ENCODE data around the gene CDC40.
A peak's percentile ranks its signal among the peaks of the same experiment; 100 is the strongest.

Gene CDC40

DNA sequence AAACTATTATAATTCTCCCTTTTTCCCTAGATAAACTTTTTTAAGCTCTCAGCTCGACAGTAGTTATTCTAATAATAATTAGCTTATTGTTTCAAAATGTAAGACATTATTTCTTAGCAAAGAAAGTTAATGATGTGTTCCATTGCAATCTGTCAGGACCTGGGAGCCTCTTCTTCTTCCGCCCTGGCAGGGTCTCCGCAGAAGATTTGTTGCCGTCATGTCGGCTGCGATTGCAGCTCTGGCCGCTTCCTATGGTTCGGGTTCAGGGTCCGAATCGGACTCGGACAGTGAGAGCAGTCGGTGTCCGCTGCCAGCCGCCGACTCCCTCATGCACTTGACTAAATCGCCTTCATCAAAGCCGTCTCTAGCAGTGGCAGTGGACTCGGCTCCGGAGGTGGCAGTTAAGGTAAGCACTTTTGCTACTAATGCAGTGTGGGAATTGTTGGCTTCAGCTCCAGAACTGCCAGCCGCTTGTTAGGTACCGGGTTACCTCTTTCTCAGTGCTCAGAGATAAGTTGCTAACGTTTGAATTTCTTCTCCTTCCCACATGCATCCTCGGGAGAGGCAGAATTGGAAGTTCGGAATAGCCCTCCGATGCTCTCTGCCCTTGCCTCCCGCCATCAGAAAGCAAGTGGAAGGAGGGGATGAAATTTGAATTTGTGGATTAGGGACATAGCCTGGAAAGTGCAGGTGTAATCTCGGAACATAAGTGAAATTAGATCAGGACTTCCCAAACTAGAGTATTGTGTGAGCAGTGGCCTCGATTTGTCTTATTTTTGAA is at the start of gene CDC40:
Gene CDC40, plus strand, starts transcription at position 200 of the 781 bp plus-strand sequence. Its CDS starts 18 bp downstream, at position 218.
- ATAC-seq (replicated peaks) (peak; percentile 35 to 40), DNase-seq (peak; percentile 37)
- Mint-ChIP-seq H3K27ac (no peak within 1 kb of the TSS), H3K36me3 (peaks cover 0 to under 1% of the 10 kb centered on the region in 2 donors), H3K27me3 (no peaks in the 10 kb centered on the region), H3K4me1 (peaks cover 3 to 8% of the 10 kb centered on the region in 2 donors), H3K4me3 (no peak within 1 kb of the TSS), H3K9me3 (no peaks in the 10 kb centered on the region)

DNA sequence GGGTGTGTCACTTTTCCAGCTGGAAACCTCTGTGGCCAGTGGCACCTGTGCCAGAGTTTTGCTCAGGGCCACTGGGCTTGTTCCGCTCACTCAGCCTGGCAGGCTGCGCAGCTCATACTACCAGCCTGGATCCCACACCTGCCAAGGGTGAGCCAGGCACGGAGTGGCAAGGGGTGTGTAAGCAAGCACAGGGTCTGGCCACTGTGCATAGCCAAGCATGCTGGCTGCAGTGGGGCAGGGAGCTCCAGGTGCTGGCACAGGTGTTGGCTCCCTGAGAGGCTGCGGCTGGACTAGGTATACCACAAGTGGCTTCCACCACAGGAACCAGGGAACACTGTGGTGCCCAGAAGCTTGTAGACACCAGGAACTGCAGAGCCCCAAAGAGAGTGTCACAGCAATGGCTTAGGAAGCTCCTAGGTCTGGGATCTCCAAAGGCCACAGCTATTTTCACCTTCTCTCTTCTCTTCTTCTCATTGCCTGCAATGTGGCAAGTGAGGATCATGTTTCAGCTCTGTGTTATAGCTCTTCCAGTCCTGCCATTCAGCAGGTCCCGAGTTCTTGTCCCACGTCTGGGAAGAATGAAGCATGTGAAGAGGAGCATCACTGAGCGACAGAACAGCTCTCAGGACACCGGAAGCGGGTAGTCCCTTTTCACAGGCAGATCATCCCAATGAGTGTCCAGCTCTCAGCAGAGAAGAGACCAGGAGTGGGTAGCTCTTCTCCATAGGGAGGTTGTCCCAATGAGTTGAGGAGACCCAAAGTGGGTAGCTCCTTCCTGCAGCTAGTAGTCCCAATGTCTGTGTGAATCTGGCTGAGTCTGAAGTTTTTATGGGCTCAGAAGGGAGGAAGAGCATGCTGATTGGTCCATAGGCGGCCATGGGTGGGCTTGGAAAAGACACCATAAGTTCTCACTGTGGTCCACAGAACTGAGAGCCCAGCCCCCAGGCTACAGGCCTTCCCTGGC is 42.0 kb upstream of the CDC40 start:
- H3K4me3 Mint-ChIP-seq = no peak overlapping the region
- H3K4me1 Mint-ChIP-seq = peaks cover 0 to 1% of the 10 kb centered on the region in 2 donors
- ATAC-seq (replicated peaks) (no peak), DNase-seq (no peak)
- peaks cover 3 to 4% of the 10 kb centered on the region in 2 donors for H3K9me3 Mint-ChIP-seq
- peaks cover 0 to 4% of the 10 kb centered on the region in 2 donors for H3K27me3 Mint-ChIP-seq
- no peak overlapping the region for H3K27ac Mint-ChIP-seq
- H3K36me3 Mint-ChIP-seq = peaks cover 8% of the 10 kb centered on the region in 2 donors

DNA sequence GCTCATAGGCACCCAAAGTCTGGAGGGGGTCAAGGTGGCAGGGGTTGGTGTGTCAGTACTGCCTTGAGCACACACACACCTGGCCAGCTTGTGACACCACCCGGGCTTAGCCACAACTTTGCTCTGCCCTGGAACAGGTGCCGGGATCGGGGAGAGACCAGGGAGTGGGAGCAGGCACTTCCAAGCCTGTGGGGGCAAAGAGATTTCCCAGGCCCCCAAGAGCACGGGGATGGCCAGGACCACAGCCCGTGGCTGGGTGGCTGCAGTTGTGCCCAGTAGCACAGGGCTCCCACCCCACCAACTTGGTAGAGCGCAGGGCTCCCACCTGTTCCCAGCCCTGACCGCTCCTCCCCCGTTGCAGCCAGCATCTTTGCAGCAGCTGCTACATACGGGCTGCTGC is 41.2 kb upstream of the CDC40 start:
- H3K9me3 Mint-ChIP-seq = peaks cover 3 to 4% of the 10 kb centered on the region in 2 donors
- ATAC-seq (replicated peaks) (no peak), DNase-seq (no peak)
- H3K27ac Mint-ChIP-seq = no peak overlapping the region
- peaks cover 0 to 1% of the 10 kb centered on the region in 2 donors for H3K4me1 Mint-ChIP-seq
- peaks cover 0 to 4% of the 10 kb centered on the region in 2 donors for H3K27me3 Mint-ChIP-seq
- no peak overlapping the region for H3K4me3 Mint-ChIP-seq
- H3K36me3 Mint-ChIP-seq = peaks cover 8% of the 10 kb centered on the region in 2 donors

GRCh38 chr6:110140650-110141049 is 39.6 kb upstream of the CDC40 start:
- Mint-ChIP-seq H3K4me1 (peaks cover 0 to 1% of the 10 kb centered on the region in 2 donors), H3K27ac (no peak overlapping the region), H3K4me3 (no peak overlapping the region), H3K9me3 (peaks cover 4 to 5% of the 10 kb centered on the region in 2 donors), H3K27me3 (peaks cover 0 to 4% of the 10 kb centered on the region in 2 donors), H3K36me3 (peaks cover 11 to 12% of the 10 kb centered on the region in 2 donors)
- ATAC-seq (replicated peaks) (no peak), DNase-seq (no peak)

DNA sequence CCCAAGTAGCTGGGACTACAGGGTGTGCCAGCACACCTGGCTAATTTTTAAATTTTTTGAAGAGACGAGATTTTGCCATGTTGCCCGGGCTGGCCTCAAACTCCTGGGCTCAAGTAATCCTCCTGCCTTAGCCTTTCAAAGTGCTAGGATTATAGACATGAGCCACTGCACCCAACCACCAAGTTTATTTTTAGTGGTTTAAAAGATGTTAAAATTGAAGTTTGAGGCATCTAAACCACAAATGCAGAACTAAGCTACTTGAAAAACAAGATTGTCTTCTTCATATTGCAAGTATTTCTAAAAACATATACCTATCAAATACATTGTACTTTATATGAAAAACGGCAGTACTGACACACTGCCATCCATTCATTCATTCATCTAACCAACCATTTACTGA is 32.4 kb upstream of the CDC40 start:
- Mint-ChIP-seq H3K9me3 (peaks cover 0 to 3% of the 10 kb centered on the region in 2 donors), H3K4me1 (peaks cover 11 to 38% of the 10 kb centered on the region in 2 donors), H3K4me3 (peak overlapping the region in 1 of 2 donors; percentile 46), H3K27ac (no peak overlapping the region), H3K27me3 (no peaks in the 10 kb centered on the region), H3K36me3 (peaks cover 5 to 6% of the 10 kb centered on the region in 2 donors)
- DNase-seq = no peak
- peak in 1 of 2 donors; percentile 18 for ATAC-seq (replicated peaks)

DNA sequence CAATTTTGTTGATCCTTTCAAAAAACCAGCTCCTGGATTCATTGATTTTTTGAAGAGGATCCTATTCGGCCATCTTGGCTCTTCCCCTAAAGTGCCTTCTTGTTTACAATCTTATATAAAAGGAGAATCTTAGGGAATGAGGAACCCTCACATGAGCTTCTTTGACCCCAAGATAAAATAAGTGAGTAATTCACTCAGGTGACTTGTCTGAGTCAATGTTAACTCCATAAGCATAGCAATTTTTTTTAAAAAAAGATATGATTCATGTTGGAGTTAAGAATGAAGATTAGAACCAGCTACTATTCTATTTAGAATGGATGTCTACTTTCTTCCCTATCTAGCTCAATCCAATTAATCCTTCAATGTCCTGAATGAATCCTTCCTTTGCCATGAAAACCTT is 21.7 kb upstream of the CDC40 start:
- Mint-ChIP-seq H3K4me1 (peaks cover 4 to 8% of the 10 kb centered on the region in 2 donors), H3K9me3 (no peaks in the 10 kb centered on the region), H3K27ac (no peak overlapping the region), H3K4me3 (no peak overlapping the region), H3K36me3 (peaks cover 0 to 1% of the 10 kb centered on the region in 2 donors), H3K27me3 (no peaks in the 10 kb centered on the region)
- DNase-seq (no peak), ATAC-seq (replicated peaks) (no peak)

- no peaks in the 10 kb centered on the region for H3K27me3 Mint-ChIP-seq
- peaks cover 0 to 2% of the 10 kb centered on the region in 2 donors for H3K4me1 Mint-ChIP-seq
- no peaks in the 10 kb centered on the region for H3K9me3 Mint-ChIP-seq
- ATAC-seq (replicated peaks) (no peak), DNase-seq (no peak)
- H3K36me3 Mint-ChIP-seq = no peaks in the 10 kb centered on the region
- no peak overlapping the region for H3K27ac Mint-ChIP-seq
- H3K4me3 Mint-ChIP-seq = no peak overlapping the region
Observed at GRCh38 chr6:110170081-110170480, 10.1 kb upstream of the CDC40 start.

- ATAC-seq (replicated peaks) (no peak), DNase-seq (no peak)
- H3K27me3 Mint-ChIP-seq = no peaks in the 10 kb centered on the region
- H3K27ac Mint-ChIP-seq = no peak overlapping the region
- H3K9me3 Mint-ChIP-seq = no peaks in the 10 kb centered on the region
- H3K36me3 Mint-ChIP-seq = no peaks in the 10 kb centered on the region
- H3K4me3 Mint-ChIP-seq = no peak overlapping the region
- H3K4me1 Mint-ChIP-seq = peaks cover 5% of the 10 kb centered on the region in 2 donors
Observed at GRCh38 chr6:110173506-110174132, 6.6 kb upstream of the CDC40 start.

- Mint-ChIP-seq H3K4me3 (peak overlapping the region in 1 of 2 donors; percentile 82), H3K9me3 (no peaks in the 10 kb centered on the region), H3K4me1 (peaks cover 5 to 6% of the 10 kb centered on the region in 2 donors), H3K27ac (peak overlapping the region; percentile 72), H3K36me3 (no peaks in the 10 kb centered on the region), H3K27me3 (no peaks in the 10 kb centered on the region)
- ATAC-seq (replicated peaks) (peak; percentile 65 to 66), DNase-seq (peak; percentile 64)
Observed at GRCh38 chr6:110178626-110179405, 1.4 kb upstream of the CDC40 start.

DNA sequence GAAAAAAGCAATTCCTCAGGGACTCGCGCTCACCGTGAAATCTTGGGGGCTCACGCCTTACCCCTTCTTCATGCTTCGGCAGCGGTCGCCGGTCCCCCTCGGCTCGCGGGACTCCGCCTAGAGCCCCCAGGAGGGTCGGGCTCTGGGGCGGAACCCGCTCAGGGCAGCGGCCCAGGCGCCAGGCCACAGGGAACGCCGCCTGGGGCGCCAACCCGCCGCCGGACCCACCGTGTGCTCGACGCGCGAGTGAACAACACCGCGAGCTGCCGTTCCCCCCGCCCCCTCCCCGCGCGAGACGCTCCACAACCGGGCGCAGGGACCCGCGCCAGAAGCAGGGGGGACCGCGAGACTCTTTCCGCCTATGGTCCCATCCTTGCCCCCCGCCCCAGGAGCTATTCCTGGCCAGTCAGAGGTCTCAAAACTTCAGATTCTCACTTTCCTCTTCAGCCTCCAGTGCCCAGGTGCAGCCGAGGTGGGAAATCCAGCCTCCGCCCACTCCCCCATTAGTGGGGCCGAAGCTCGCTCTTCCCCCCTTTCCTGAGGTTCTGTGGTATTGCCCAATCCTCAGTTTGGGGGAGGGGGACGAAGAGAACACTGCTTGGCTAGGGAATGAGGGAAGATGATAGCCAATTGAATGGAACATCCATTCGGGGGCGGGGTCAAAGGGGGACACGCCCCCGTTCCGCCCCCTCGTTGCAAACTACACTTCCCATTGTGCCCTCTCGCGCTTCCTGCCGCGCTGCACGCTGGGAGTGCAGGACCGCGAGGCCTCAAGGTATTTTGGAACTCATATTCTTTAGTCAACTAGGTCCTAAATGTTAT is 610 bp upstream of the CDC40 start, which contains the start of gene WASF1:
Gene WASF1, minus strand, starts transcription at position 265 of the 822 bp plus-strand sequence. CDS start 52,069 bp downstream, outside the sequence.
- H3K4me3 Mint-ChIP-seq = peak within 1 kb of the TSS in 1 of 2 donors; percentile 82

DNA sequence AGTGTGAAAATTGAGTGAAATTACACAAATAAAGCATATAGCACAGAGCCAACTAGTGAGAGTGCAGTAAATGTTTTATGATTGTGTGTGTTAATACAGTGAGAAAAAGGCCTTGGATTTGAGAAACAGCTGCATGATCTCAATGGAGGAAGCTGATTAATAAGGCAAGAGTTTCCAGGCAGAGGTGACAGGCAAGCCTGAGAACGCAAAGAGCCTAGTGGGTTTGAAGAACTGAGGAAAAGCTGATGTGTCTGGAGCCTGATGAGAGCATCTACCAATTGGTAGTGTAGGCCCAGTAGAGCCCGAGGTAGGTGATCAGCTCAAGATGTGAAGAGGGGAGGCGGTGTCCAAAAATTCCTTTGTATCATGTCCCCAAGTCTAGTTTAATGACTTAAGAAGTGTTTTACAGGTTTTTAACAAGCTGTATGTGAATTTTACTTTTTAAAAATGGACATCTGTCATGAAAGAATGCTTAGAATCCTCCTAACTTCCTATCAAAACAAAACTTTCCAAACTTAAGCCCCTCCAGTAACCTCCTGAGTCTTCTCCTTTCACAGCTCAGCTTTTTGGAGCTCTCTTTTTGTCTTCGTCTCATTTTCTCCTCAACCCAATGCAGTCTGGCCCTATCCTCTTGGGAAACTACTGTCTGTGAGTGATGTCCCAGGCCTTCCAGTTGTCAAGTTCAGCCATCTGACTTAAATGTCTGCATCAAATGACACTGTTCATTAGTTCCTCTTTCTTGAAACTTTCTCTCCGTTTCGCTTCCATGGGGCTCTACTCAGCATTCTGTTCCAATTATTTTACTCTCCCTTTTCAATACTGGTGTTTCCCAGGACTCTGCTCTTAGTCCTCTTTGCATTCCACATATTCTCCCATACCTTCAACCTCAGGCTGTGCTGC is 1.2 kb downstream of the CDC40 start:
- DNase-seq (no peak), ATAC-seq (replicated peaks) (peak; percentile 31 to 35)
- Mint-ChIP-seq H3K4me3 (no peak overlapping the region), H3K4me1 (peaks cover 8 to 17% of the 10 kb centered on the region in 2 donors), H3K27me3 (no peaks in the 10 kb centered on the region), H3K36me3 (peaks cover 0 to 9% of the 10 kb centered on the region in 2 donors), H3K9me3 (no peaks in the 10 kb centered on the region), H3K27ac (no peak overlapping the region)

More for the DNA sequence above, 610 bp upstream of the CDC40 start, which contains the start of gene WASF1:
- Mint-ChIP-seq H3K36me3 (no peaks in the 10 kb centered on the region), H3K4me1 (peaks cover 5 to 6% of the 10 kb centered on the region in 2 donors), H3K9me3 (no peaks in the 10 kb centered on the region), H3K27ac (peak within 1 kb of the TSS; percentile 72), H3K27me3 (no peaks in the 10 kb centered on the region)
- ATAC-seq (replicated peaks) (peak; percentile 83 to 87), DNase-seq (peak; percentile 90)

All from stimulated activated naive B cell treated with anti-CD40 and anti-IgM and Interleukin-4, amounts not matched to agents 10 μg/mL and 1 μg/mL and 100 μg/mL, for 72 hours (primary cell).